ENCODE results near the gene ERC2.

Gene ERC2

GRCh38 chr3:55708921-55709320 lies 759.3 kb downstream of the ERC2 start:
- TF ChIP-seq REST (IDR thresholded peaks at IDR 0.05; ENCODE audit: low read depth): no peak
- TF ChIP-seq EGR1 (IDR thresholded peaks at IDR 0.05): no peak
- no peak for TF ChIP-seq NFIC (IDR thresholded peaks at IDR 0.05)
- TF ChIP-seq FOXM1 (IDR thresholded peaks at IDR 0.05; ENCODE audit: borderline replicate concordance, low read depth): no peak
- no peak for TF ChIP-seq TEAD4 (IDR thresholded peaks at IDR 0.05)
- no peak for TF ChIP-seq USF1 (IDR thresholded peaks at IDR 0.05)
- no peak for TF ChIP-seq YY1 (IDR thresholded peaks at IDR 0.05; ENCODE audit: low read depth)
- TF ChIP-seq ZBTB7A (IDR thresholded peaks at IDR 0.05; ENCODE audit: low read depth): no peak
- TF ChIP-seq CEBPB (IDR thresholded peaks at IDR 0.05): no peak

GRCh38 chr3:55708242-55708641 lies 760.0 kb downstream of the ERC2 start:
- TF ChIP-seq USF1 (IDR thresholded peaks at IDR 0.05) (no peak), CREB1 (IDR thresholded peaks at IDR 0.05; ENCODE audit: low read depth) (no peak), EP300 (IDR thresholded peaks at IDR 0.05; ENCODE audit: borderline replicate concordance) (no peak), TAF1 (IDR thresholded peaks at IDR 0.05; ENCODE audit: low read depth) (no peak), REST (IDR thresholded peaks at IDR 0.05; ENCODE audit: low read depth) (no peak), EGR1 (IDR thresholded peaks at IDR 0.05) (no peak), TEAD4 (IDR thresholded peaks at IDR 0.05) (no peak), YY1 (IDR thresholded peaks at IDR 0.05; ENCODE audit: low read depth) (no peak), MAX (IDR thresholded peaks at IDR 0.05) (no peak), CEBPB (IDR thresholded peaks at IDR 0.05) (no peak), ZBTB7A (IDR thresholded peaks at IDR 0.05; ENCODE audit: low read depth) (no peak), NFIC (IDR thresholded peaks at IDR 0.05) (no peak), FOXM1 (IDR thresholded peaks at IDR 0.05; ENCODE audit: borderline replicate concordance, low read depth) (no peak)

- no peak for TF ChIP-seq MAX (IDR thresholded peaks at IDR 0.05)
Measured at GRCh38 chr3:55704521-55704920, 763.7 kb downstream of the ERC2 start.

- no peak for TF ChIP-seq CEBPB (IDR thresholded peaks at IDR 0.05)
- no peak for TF ChIP-seq EP300 (IDR thresholded peaks at IDR 0.05; ENCODE audit: borderline replicate concordance)
- TF ChIP-seq RAD21 (IDR thresholded peaks at IDR 0.05; ENCODE audit: low read depth): no peak
- TF ChIP-seq YY1 (IDR thresholded peaks at IDR 0.05; ENCODE audit: low read depth): no peak
- TF ChIP-seq TAF1 (IDR thresholded peaks at IDR 0.05; ENCODE audit: low read depth): no peak
- no peak for TF ChIP-seq TCF12 (IDR thresholded peaks at IDR 0.05; ENCODE audit: low read depth)
Measured at GRCh38 chr3:55702822-55703221, 765.4 kb downstream of the ERC2 start.

GRCh38 chr3:55701997-55702396 lies 766.3 kb downstream of the ERC2 start:
- TF ChIP-seq USF1 (IDR thresholded peaks at IDR 0.05): no peak
- no peak for TF ChIP-seq EGR1 (IDR thresholded peaks at IDR 0.05)
- no peak for TF ChIP-seq TEAD4 (IDR thresholded peaks at IDR 0.05)

- TF ChIP-seq EGR1 (IDR thresholded peaks at IDR 0.05): no peak
- no peak for TF ChIP-seq TAF1 (IDR thresholded peaks at IDR 0.05; ENCODE audit: low read depth)
- no peak for TF ChIP-seq EP300 (IDR thresholded peaks at IDR 0.05; ENCODE audit: borderline replicate concordance)
- no peak for TF ChIP-seq REST (IDR thresholded peaks at IDR 0.05; ENCODE audit: low read depth)
- no peak for TF ChIP-seq MAX (IDR thresholded peaks at IDR 0.05)
- TF ChIP-seq TCF12 (IDR thresholded peaks at IDR 0.05; ENCODE audit: low read depth): no peak
- TF ChIP-seq CEBPB (IDR thresholded peaks at IDR 0.05): no peak
- no peak for TF ChIP-seq NFIC (IDR thresholded peaks at IDR 0.05)
- no peak for TF ChIP-seq YY1 (IDR thresholded peaks at IDR 0.05; ENCODE audit: low read depth)
- TF ChIP-seq CREB1 (IDR thresholded peaks at IDR 0.05; ENCODE audit: low read depth): no peak
- no peak for TF ChIP-seq FOXM1 (IDR thresholded peaks at IDR 0.05; ENCODE audit: borderline replicate concordance, low read depth)
- TF ChIP-seq RAD21 (IDR thresholded peaks at IDR 0.05; ENCODE audit: low read depth): no peak
- TF ChIP-seq USF1 (IDR thresholded peaks at IDR 0.05): no peak
- no peak for TF ChIP-seq TEAD4 (IDR thresholded peaks at IDR 0.05)
- TF ChIP-seq ZBTB7A (IDR thresholded peaks at IDR 0.05; ENCODE audit: low read depth): no peak
Measured at GRCh38 chr3:55698831-55699230, 769.4 kb downstream of the ERC2 start.

Measured in Ishikawa (cell line).